GM12892 (cell line): ENCODE results near the gene DCAF10.

Source experiments
- POLR2A ChIP-seq: IDR thresholded peaks from 2 replicates; pipeline ENCODE4 v1.6.1; 2011; ENCODE audit warnings: low read depth, low read length, control low read depth
- POLR2AphosphoS5 ChIP-seq: IDR thresholded peaks from 2 replicates; pipeline ENCODE4 v1.6.1; 2011; ENCODE audit warnings: low read depth, low read length, control low read depth
- TAF1 ChIP-seq: IDR thresholded peaks from 2 replicates; pipeline ENCODE4 v1.6.1; 2011; ENCODE audit warnings: low read depth, mild to moderate bottlenecking, control low read depth, low read length, borderline replicate concordance

GRCh38 chr9:37911271-37911681 is 110.7 kb downstream of the DCAF10 start:
- TF ChIP-seq POLR2A (no peak), TAF1 (no peak), POLR2AphosphoS5 (no peak)
